Neural cell (in vitro differentiated cells): Measurements from ENCODE around the gene SGPP1. TPM values are rescaled to one million over a fixed set of nuclear protein-coding genes. Genes with fewer than 3 reads are reported as not detected.

Source experiments
- H2AFZ ChIP-seq: fragments of 200-600, 300-800 bp; sonication (generic), shearing (Covaris generic); 2 replicates; pipeline ENCODE4 v1.6.0; 2014; ENCODE audit warnings: low read depth, mild to moderate bottlenecking, antibody characterized with exemption, low read length, moderate library complexity
- H3F3A ChIP-seq: fragments of 200-600 bp; shearing (Covaris generic); 2 replicates; pipeline ENCODE4 v1.6.1; 2016; ENCODE audit warnings: mild to moderate bottlenecking, moderate library complexity, mixed read lengths, antibody characterized with exemption, low read length; ENCODE audit not compliant: insufficient read depth, poor library complexity, severe bottlenecking
- H3K27ac ChIP-seq: fragments of 200-600, 300-800 bp; sonication (generic), shearing (Covaris generic); 2 replicates; pipeline ENCODE4 v1.5.1; 2014; ENCODE audit warnings: mild to moderate bottlenecking, low read length, moderate library complexity
- H3K27me3 ChIP-seq: fragments of 300-800, 200-600 bp; sonication (generic), shearing (Covaris generic); 2 replicates; pipeline ENCODE4 v1.6.0; 2014; ENCODE audit warnings: mild to moderate bottlenecking, low read depth, low read length, moderate library complexity; ENCODE audit not compliant: insufficient read depth
- H3K36me3 ChIP-seq: fragments of 300-800, 200-600 bp; sonication (generic), shearing (Covaris generic); 2 replicates; pipeline ENCODE4 v1.5.1; 2014; ENCODE audit warnings: mild to moderate bottlenecking, antibody characterized with exemption, low read length, moderate library complexity; ENCODE audit not compliant: insufficient read depth
- H3K4me2 ChIP-seq: fragments of 300-800, 200-600 bp; sonication (generic), shearing (Covaris generic); 2 replicates; pipeline ENCODE4 v1.6.0; 2014; ENCODE audit warnings: mild to moderate bottlenecking, low read length
- H3K4me3 ChIP-seq: fragments of 300-800, 200-600 bp; sonication (generic), shearing (Covaris generic); 2 replicates; pipeline ENCODE4 v1.5.1; 2014; ENCODE audit warnings: mild to moderate bottlenecking, low read length, moderate library complexity
- H3K79me2 ChIP-seq: fragments of 200-600 bp; shearing (Covaris generic); replicated peaks from 2 replicates; pipeline ENCODE4 v1.6.0; 2014; ENCODE audit warnings: mild to moderate bottlenecking, low read length, moderate library complexity; ENCODE audit not compliant: insufficient read depth
- H3K9ac ChIP-seq: fragments of 300-800, 200-600 bp; sonication (generic), shearing (Covaris generic); 2 replicates; pipeline ENCODE4 v1.6.1; 2016; ENCODE audit warnings: mild to moderate bottlenecking, low read length, mixed read lengths
- H3K9me2 ChIP-seq: fragments of 200-600 bp; shearing (Covaris generic); 2 replicates; pipeline ENCODE4 v1.6.1; 2016; ENCODE audit warnings: mild to moderate bottlenecking, low read length, mixed read lengths; ENCODE audit not compliant: insufficient read depth
- H3K9me3 ChIP-seq: fragments of 200-600, 300-800 bp; sonication (generic), shearing (Covaris generic); 2 replicates; pipeline ENCODE4 v1.6.1; 2016; ENCODE audit warnings: mild to moderate bottlenecking, mixed run types, low read length, moderate library complexity, mixed read lengths
- H4K20me1 ChIP-seq: fragments of 200-600 bp; shearing (Covaris generic); 2 replicates; pipeline ENCODE4 v1.6.1; 2016; ENCODE audit warnings: mild to moderate bottlenecking, mixed run types; ENCODE audit not compliant: insufficient read depth
- CTCF ChIP-seq: fragments of 450-650 bp; IDR thresholded peaks from 2 replicates; pipeline ENCODE4 v1.5.1; 2014; ENCODE audit warnings: antibody characterized with exemption, mild to moderate bottlenecking, moderate library complexity; ENCODE audit not compliant: poor library complexity, severe bottlenecking
- EP300 ChIP-seq: fragments of 450-650 bp; conservative IDR thresholded peaks from 2 replicates; pipeline ENCODE4 v1.6.1; 2014; ENCODE audit warnings: antibody characterized with exemption, mild to moderate bottlenecking, moderate library complexity; ENCODE audit not compliant: poor library complexity, severe bottlenecking
- EZH2 ChIP-seq: fragments of 200-600, 300-800 bp; shearing (Covaris generic), sonication (generic); IDR thresholded peaks from 2 replicates; pipeline ENCODE4 v1.6.1; 2014; ENCODE audit warnings: antibody characterized with exemption, low read length, borderline replicate concordance, mild to moderate bottlenecking; ENCODE audit not compliant: insufficient read depth, poor library complexity, severe bottlenecking
- MXI1 ChIP-seq: fragments of 450-650 bp; conservative IDR thresholded peaks from 2 replicates; pipeline ENCODE4 v1.6.1; 2014; ENCODE audit warnings: antibody characterized with exemption, mild to moderate bottlenecking; ENCODE audit not compliant: poor library complexity, severe bottlenecking
- POLR2AphosphoS5 ChIP-seq: IDR thresholded peaks from 2 replicates; pipeline ENCODE4 v1.6.1; 2012
- RAD21 ChIP-seq: fragments of 450-650 bp; conservative IDR thresholded peaks from 2 replicates; pipeline ENCODE4 v1.6.1; 2014; ENCODE audit warnings: antibody characterized with exemption, mild to moderate bottlenecking, moderate library complexity
- REST ChIP-seq: IDR thresholded peaks from 2 replicates; pipeline ENCODE4 v1.6.1; 2012; ENCODE audit warnings: borderline replicate concordance
- SMC3 ChIP-seq: fragments of 450-650 bp; conservative IDR thresholded peaks from 2 replicates; pipeline ENCODE4 v1.6.1; 2014; ENCODE audit warnings: antibody characterized with exemption, mild to moderate bottlenecking, moderate library complexity; ENCODE audit not compliant: poor library complexity
- TAF1 ChIP-seq: IDR thresholded peaks from 2 replicates; pipeline ENCODE4 v1.6.1; 2012; ENCODE audit warnings: low read depth
- polyA plus RNA-seq: library from polyadenylated mRNA; depleted of rRNA; stranded (reverse); fragments of >200 nt; gene quantifications from 2 replicates; pipeline ENCODE4 v1.2.3, GENCODE V29; 2014

SGPP1 gene
- polyA plus RNA-seq, 1 donor from 2014 or later, result 17.7 TPM

- Histone ChIP-seq H3K9me2 (no peaks in the 10 kb centered on the region), H3K27ac (peak overlapping the region; percentile 12), H3K9ac (no peak overlapping the region), H3K4me2 (no peak overlapping the region), H4K20me1 (no peaks in the 10 kb centered on the region), H3K27me3 (no peaks in the 10 kb centered on the region), H3F3A (no peaks in the 10 kb centered on the region), H3K79me2 (no peaks in the 10 kb centered on the region), H3K4me3 (no peak overlapping the region), H3K36me3 (no peaks in the 10 kb centered on the region), H2AFZ (no peak overlapping the region), H3K9me3 (no peaks in the 10 kb centered on the region)
- TF ChIP-seq MXI1, result no peak
Measured at GRCh38 chr14:63773504-63773903, 45.6 kb upstream of the SGPP1 start.

- Histone ChIP-seq H3K27me3 (no peaks in the 10 kb centered on the region), H3K9ac (no peak overlapping the region), H3K9me2 (no peaks in the 10 kb centered on the region), H3K9me3 (no peaks in the 10 kb centered on the region), H3K36me3 (no peaks in the 10 kb centered on the region), H3K4me3 (no peak overlapping the region), H3F3A (no peaks in the 10 kb centered on the region), H3K4me2 (no peak overlapping the region), H3K27ac (no peak overlapping the region), H4K20me1 (no peaks in the 10 kb centered on the region), H3K79me2 (no peaks in the 10 kb centered on the region), H2AFZ (no peak overlapping the region)
- no peak for TF ChIP-seq EP300
- no peak for TF ChIP-seq REST
- peak; percentile 51 for TF ChIP-seq CTCF
- no peak for TF ChIP-seq RAD21
- no peak for TF ChIP-seq TAF1
- peak; percentile 55 for TF ChIP-seq SMC3
- TF ChIP-seq EZH2, result no peak
- TF ChIP-seq MXI1, result no peak
- TF ChIP-seq POLR2AphosphoS5, result no peak
Measured at GRCh38 chr14:63770187-63770807, 42.4 kb upstream of the SGPP1 start.

GRCh38 chr14:63766611-63767010 lies 38.7 kb upstream of the SGPP1 start:
- no peak overlapping the region for H2AFZ ChIP-seq
- H3K9ac ChIP-seq, result no peak overlapping the region
- H3K27me3 ChIP-seq, result no peaks in the 10 kb centered on the region
- H3K9me3 ChIP-seq, result no peaks in the 10 kb centered on the region
- H3F3A ChIP-seq, result no peaks in the 10 kb centered on the region
- H3K9me2 ChIP-seq, result no peaks in the 10 kb centered on the region
- H3K79me2 ChIP-seq, result no peaks in the 10 kb centered on the region
- no peaks in the 10 kb centered on the region for H4K20me1 ChIP-seq
- TF ChIP-seq CTCF (no peak), POLR2AphosphoS5 (no peak), TAF1 (no peak), REST (no peak), SMC3 (no peak), EZH2 (no peak)
- no peak overlapping the region for H3K27ac ChIP-seq
- H3K36me3 ChIP-seq, result no peaks in the 10 kb centered on the region
- H3K4me2 ChIP-seq, result no peak overlapping the region
- H3K4me3 ChIP-seq, result no peak overlapping the region
